Neural progenitor cell (in vitro differentiated cells): ENCODE measurements around the gene HSF4. TPM values are rescaled to one million over a fixed set of nuclear protein-coding genes. Genes with fewer than 3 reads are reported as not detected.

ENCODE experiments used
- DNase-seq: peaks from one replicate; pipeline ENCODE4 v3.0.0-alpha.2; 2016; ENCODE audit warnings: low spot score
- H2AFZ ChIP-seq: fragments of 200-600 bp; sonication (generic); replicated peaks from 2 replicates; pipeline ENCODE4 v1.6.1; 2016; ENCODE audit warnings: antibody characterized with exemption
- H3F3A ChIP-seq: fragments of 200-600 bp; sonication (generic); 2 replicates; pipeline ENCODE4 v1.6.1; 2016; ENCODE audit warnings: antibody characterized with exemption, low read depth
- H3K27ac ChIP-seq: fragments of 200-600 bp; sonication (generic); 2 replicates; pipeline ENCODE4 v1.5.1; 2016; ENCODE audit warnings: mild to moderate bottlenecking
- H3K27me3 ChIP-seq: fragments of 200-600 bp; sonication (generic); 2 replicates; pipeline ENCODE4 v1.6.1; 2016; ENCODE audit warnings: mild to moderate bottlenecking, moderate library complexity
- H3K36me3 ChIP-seq: fragments of 200-600 bp; sonication (generic); 2 replicates; pipeline ENCODE4 v1.5.1; 2016
- H3K4me1 ChIP-seq: fragments of 200-600 bp; sonication (generic); 2 replicates; pipeline ENCODE4 v1.6.1; 2016; ENCODE audit warnings: mixed run types
- H3K4me2 ChIP-seq: fragments of 200-600 bp; sonication (generic); 2 replicates; pipeline ENCODE4 v1.6.1; 2016
- H3K4me3 ChIP-seq: fragments of 200-600 bp; sonication (generic); 2 replicates; pipeline ENCODE4 v1.5.1; 2016
- H3K79me2 ChIP-seq: fragments of 200-600 bp; sonication (generic); 2 replicates; pipeline ENCODE4 v1.6.1; 2016; ENCODE audit warnings: low read depth
- H3K9ac ChIP-seq: fragments of 200-600 bp; sonication (generic); 2 replicates; pipeline ENCODE4 v1.6.1; 2016
- H3K9me3 ChIP-seq: fragments of 200-600 bp; sonication (generic); 2 replicates; pipeline ENCODE4 v1.5.1; 2016; ENCODE audit warnings: low read depth
- H4K20me1 ChIP-seq: fragments of 200-600 bp; sonication (generic); 2 replicates; pipeline ENCODE4 v1.6.1; 2016; ENCODE audit warnings: low read depth
- H3K27ac Mint-ChIP-seq: 3 replicates; pipeline ENCODE4 v1.8.0; 2021; ENCODE audit warnings: mixed read lengths
- H3K27me3 Mint-ChIP-seq: 2 replicates; pipeline ENCODE4 v1.8.0; 2022; ENCODE audit warnings: low read depth, mild to moderate bottlenecking, inconsistent platforms, moderate library complexity, mixed read lengths; ENCODE audit not compliant: insufficient read depth
- H3K36me3 Mint-ChIP-seq: 3 replicates; pipeline ENCODE4 v1.8.0; 2021; ENCODE audit warnings: mixed read lengths
- H3K4me1 Mint-ChIP-seq: 3 replicates; pipeline ENCODE4 v1.8.0; 2021; ENCODE audit warnings: mixed read lengths
- H3K4me3 Mint-ChIP-seq: 3 replicates; pipeline ENCODE4 v1.8.0; 2021; ENCODE audit warnings: mild to moderate bottlenecking, moderate library complexity, mixed read lengths
- H3K9me3 Mint-ChIP-seq: 3 replicates; pipeline ENCODE4 v1.8.0; 2020; ENCODE audit warnings: mixed read lengths
- EZH2 ChIP-seq: fragments of 200-600 bp; sonication (generic); IDR thresholded peaks from 2 replicates; pipeline ENCODE4 v1.6.1; 2017; ENCODE audit warnings: antibody characterized with exemption, mild to moderate bottlenecking, moderate library complexity
- EZH2phosphoT487 ChIP-seq: fragments of 200-600 bp; sonication (generic); IDR thresholded peaks from 2 replicates; pipeline ENCODE4 v1.6.1; 2017; ENCODE audit warnings: antibody characterized with exemption
- total RNA-seq: library from RNA; depleted of rRNA; stranded (reverse); fragments of >200 nt; gene quantifications from 2 replicates; pipeline ENCODE4 v1.2.3, GENCODE V29; 2015; ENCODE audit warnings: low replicate concordance
- TF ChIP-seq, protein P1 (sequence below): fragments of 200-600 bp; sonication (generic); IDR thresholded peaks from 2 replicates; pipeline ENCODE4 v1.5.1; 2017; ENCODE audit warnings: antibody characterized with exemption, mild to moderate bottlenecking

Gene HSF4
- total RNA-seq, 1 donor from 2014 or later, result not detected

DNA sequence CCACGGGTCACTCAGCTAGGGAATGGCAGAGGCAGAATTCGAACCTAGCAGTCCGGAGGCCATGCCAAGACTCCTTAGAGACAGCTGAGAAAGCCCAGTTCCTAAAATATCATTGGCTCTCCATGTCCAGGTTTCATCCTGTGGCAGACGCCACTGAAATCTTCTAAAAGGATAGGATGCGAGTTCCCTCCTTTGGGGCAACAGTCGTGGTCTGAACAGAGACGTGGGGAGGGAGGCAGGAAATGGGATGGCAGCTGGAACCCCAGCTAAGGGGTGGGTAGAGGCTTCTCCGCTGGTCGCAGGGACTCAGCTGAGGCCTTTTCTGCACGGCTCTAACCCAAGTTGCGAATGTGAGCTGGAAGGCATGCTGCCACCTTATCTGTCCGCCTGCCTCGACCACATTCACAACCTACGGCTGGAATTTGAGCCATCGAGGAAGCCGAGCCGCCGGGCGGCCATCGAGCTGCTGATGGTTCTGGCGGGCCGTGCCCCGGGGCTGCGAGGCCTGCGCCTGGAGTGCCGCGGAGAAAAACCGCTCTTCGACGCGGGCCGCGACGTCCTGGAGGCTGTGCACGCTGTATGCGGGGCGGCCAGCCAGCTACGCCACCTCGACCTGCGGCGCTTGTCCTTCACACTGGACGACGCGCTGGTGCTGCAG lies 1.9 kb upstream of the HSF4 start:
- Histone ChIP-seq H4K20me1 (peaks cover 55% of the 10 kb centered on the region), H3K4me1 (no peaks in the 10 kb centered on the region), H3K4me2 (peak overlapping the region; percentile 84), H3K36me3 (no peaks in the 10 kb centered on the region), H3K27ac (no peak overlapping the region), H3K9ac (no peak overlapping the region), H3F3A (peaks cover 20% of the 10 kb centered on the region), H3K4me3 (peak overlapping the region; percentile 47), H3K79me2 (no peaks in the 10 kb centered on the region), H3K9me3 (no peaks in the 10 kb centered on the region), H3K27me3 (peaks cover 100% of the 10 kb centered on the region), H2AFZ (peak overlapping the region; percentile 87)
- Mint-ChIP-seq H3K36me3 (no peaks in the 10 kb centered on the region), H3K4me1 (peaks cover 6% of the 10 kb centered on the region), H3K4me3 (peak overlapping the region; percentile 69), H3K27me3 (peaks cover 83% of the 10 kb centered on the region), H3K27ac (no peak overlapping the region), H3K9me3 (no peaks in the 10 kb centered on the region)
- no peak for DNase-seq
- TF ChIP-seq EZH2 (no peak), EZH2phosphoT487 (peak; percentile 66)

GRCh38 chr16:67163164-67163998 lies 1.2 kb upstream of the HSF4 start:
- H3K4me1 ChIP-seq, result no peaks in the 10 kb centered on the region
- H2AFZ ChIP-seq, result peak overlapping the region; percentile 87

DNA sequence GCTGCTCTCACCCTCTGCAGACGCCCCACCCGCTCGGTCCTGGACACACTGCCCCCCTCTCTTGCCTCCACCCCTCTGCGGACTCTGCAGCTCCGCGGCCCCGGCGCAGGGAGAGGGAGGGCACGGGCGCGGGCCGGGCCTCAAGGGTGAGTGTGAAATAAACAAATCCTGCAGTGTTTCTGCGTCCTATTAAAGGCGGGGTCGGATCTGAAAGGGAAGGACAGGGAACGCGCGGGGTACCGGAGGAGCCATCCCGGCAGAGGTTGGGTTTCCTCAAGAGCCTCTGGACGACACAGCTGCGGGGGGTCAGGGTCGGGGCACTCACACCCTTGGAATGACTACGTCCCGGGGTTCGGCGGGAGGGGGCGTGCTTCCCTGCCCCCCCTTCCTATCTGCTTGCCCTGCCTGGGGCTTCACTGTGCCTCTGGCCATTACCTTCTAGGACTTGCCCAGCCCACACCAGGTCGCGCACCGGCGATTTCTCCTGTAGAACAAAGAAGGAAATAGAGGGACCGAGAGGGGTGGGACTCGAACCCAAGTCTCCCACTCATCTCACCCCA lies 466 bp upstream of the HSF4 start:
- Histone ChIP-seq H3K27ac (no peak overlapping the region), H3K9ac (no peak overlapping the region), H4K20me1 (peaks cover 49% of the 10 kb centered on the region), H3K4me2 (peak overlapping the region; percentile 84), H2AFZ (no peak overlapping the region), H3K4me1 (no peaks in the 10 kb centered on the region), H3K79me2 (no peaks in the 10 kb centered on the region), H3K36me3 (no peaks in the 10 kb centered on the region), H3K27me3 (peaks cover 100% of the 10 kb centered on the region), H3K4me3 (peak overlapping the region; percentile 47), H3K9me3 (no peaks in the 10 kb centered on the region), H3F3A (peaks cover 20% of the 10 kb centered on the region)
- H3K27ac Mint-ChIP-seq, result no peak overlapping the region
- peaks cover 82% of the 10 kb centered on the region for H3K27me3 Mint-ChIP-seq
- H3K4me1 Mint-ChIP-seq, result peaks cover 2% of the 10 kb centered on the region
- H3K9me3 Mint-ChIP-seq, result no peaks in the 10 kb centered on the region
- no peaks in the 10 kb centered on the region for H3K36me3 Mint-ChIP-seq
- peak; percentile 48 for DNase-seq
- H3K4me3 Mint-ChIP-seq, result peak overlapping the region; percentile 69
- TF ChIP-seq EZH2phosphoT487, result peak; percentile 45
- TF ChIP-seq, protein P1, sequence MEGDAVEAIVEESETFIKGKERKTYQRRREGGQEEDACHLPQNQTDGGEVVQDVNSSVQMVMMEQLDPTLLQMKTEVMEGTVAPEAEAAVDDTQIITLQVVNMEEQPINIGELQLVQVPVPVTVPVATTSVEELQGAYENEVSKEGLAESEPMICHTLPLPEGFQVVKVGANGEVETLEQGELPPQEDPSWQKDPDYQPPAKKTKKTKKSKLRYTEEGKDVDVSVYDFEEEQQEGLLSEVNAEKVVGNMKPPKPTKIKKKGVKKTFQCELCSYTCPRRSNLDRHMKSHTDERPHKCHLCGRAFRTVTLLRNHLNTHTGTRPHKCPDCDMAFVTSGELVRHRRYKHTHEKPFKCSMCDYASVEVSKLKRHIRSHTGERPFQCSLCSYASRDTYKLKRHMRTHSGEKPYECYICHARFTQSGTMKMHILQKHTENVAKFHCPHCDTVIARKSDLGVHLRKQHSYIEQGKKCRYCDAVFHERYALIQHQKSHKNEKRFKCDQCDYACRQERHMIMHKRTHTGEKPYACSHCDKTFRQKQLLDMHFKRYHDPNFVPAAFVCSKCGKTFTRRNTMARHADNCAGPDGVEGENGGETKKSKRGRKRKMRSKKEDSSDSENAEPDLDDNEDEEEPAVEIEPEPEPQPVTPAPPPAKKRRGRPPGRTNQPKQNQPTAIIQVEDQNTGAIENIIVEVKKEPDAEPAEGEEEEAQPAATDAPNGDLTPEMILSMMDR, result no peak
- peak; percentile 82 for TF ChIP-seq EZH2

More at GRCh38 chr16:67163164-67163998, 1.2 kb upstream of the HSF4 start:
- H3K27me3 Mint-ChIP-seq, result peaks cover 83% of the 10 kb centered on the region
- H3K27me3 ChIP-seq, result peaks cover 100% of the 10 kb centered on the region
- H3K4me3 Mint-ChIP-seq, result peak overlapping the region; percentile 69
- DNase-seq, result peak; percentile 82
- peaks cover 6% of the 10 kb centered on the region for H3K4me1 Mint-ChIP-seq
- H3K79me2 ChIP-seq, result no peaks in the 10 kb centered on the region
- H3K9ac ChIP-seq, result no peak overlapping the region
- H3K4me2 ChIP-seq, result peak overlapping the region; percentile 84
- H3K36me3 ChIP-seq, result no peaks in the 10 kb centered on the region
- no peak overlapping the region for H3K27ac ChIP-seq
- TF ChIP-seq EZH2 (peak; percentile 99), EZH2phosphoT487 (peak; percentile 82)
- TF ChIP-seq, protein P1, result peak; percentile 12
- peaks cover 20% of the 10 kb centered on the region for H3F3A ChIP-seq
- H3K9me3 ChIP-seq, result no peaks in the 10 kb centered on the region
- peak overlapping the region; percentile 47 for H3K4me3 ChIP-seq
- peaks cover 49% of the 10 kb centered on the region for H4K20me1 ChIP-seq
- no peak overlapping the region for H3K27ac Mint-ChIP-seq
- no peaks in the 10 kb centered on the region for H3K9me3 Mint-ChIP-seq
- no peaks in the 10 kb centered on the region for H3K36me3 Mint-ChIP-seq
